HEK293T (cell line): Measurements from ENCODE around the gene FOXL1.

ENCODE experiments used
- CTCF ChIA-PET: fragments of 350-600 bp; formaldehyde crosslinking; extraction: SDS; loops from one replicate; lab custom pipeline; 2021; ENCODE audit warnings: antibody characterized with exemption, inconsistent platforms; lab: Yijun Ruan, JAX
- POLR2A ChIA-PET: fragments of 350-600 bp; formaldehyde crosslinking; extraction: SDS; loops from one replicate; lab custom pipeline; 2020; ENCODE audit warnings: antibody characterized with exemption, inconsistent platforms; lab: Yijun Ruan, JAX
- DNase-seq: peaks from one replicate; pipeline ENCODE4 v3.0.0; 2012; ENCODE audit warnings: mixed read lengths; ENCODE audit errors: extremely low spot score
- ARNT ChIP-seq: fragments of 450-650 bp; IDR thresholded peaks from 2 replicates; pipeline ENCODE4 v1.6.1; 2017; ENCODE audit warnings: mild to moderate bottlenecking
- BHLHE40 ChIP-seq: fragments of 450-650 bp; IDR thresholded peaks from 2 replicates; pipeline ENCODE4 v1.6.1; 2016; ENCODE audit warnings: mild to moderate bottlenecking, moderate library complexity, borderline replicate concordance
- CTBP1 ChIP-seq: fragments of 450-650 bp; IDR thresholded peaks from 2 replicates; pipeline ENCODE4 v1.6.1; 2016; ENCODE audit warnings: borderline replicate concordance
- ELF4 ChIP-seq: fragments of 450-650 bp; IDR thresholded peaks from 2 replicates; pipeline ENCODE4 v1.6.1; 2017; ENCODE audit warnings: antibody characterized with exemption
- FOXA1 ChIP-seq: fragments of 450-650 bp; IDR thresholded peaks from 2 replicates; pipeline ENCODE4 v1.6.1; 2016; ENCODE audit warnings: mild to moderate bottlenecking
- FOXK2 ChIP-seq: fragments of 450-650 bp; IDR thresholded peaks from 2 replicates; pipeline ENCODE4 v1.6.1; 2016; ENCODE audit warnings: mild to moderate bottlenecking
- FOXM1 ChIP-seq: fragments of 450-650 bp; IDR thresholded peaks from 2 replicates; pipeline ENCODE4 v1.6.1; 2017; ENCODE audit warnings: mild to moderate bottlenecking, borderline replicate concordance
- HDGF ChIP-seq: fragments of 450-650 bp; IDR thresholded peaks from 2 replicates; pipeline ENCODE4 v1.6.1; 2017; ENCODE audit warnings: antibody characterized with exemption, borderline replicate concordance
- L3MBTL2 ChIP-seq: fragments of 450-650 bp; conservative IDR thresholded peaks from 2 replicates; pipeline ENCODE4 v1.6.1; 2016; ENCODE audit warnings: mild to moderate bottlenecking
- LEF1 ChIP-seq: fragments of 450-650 bp; IDR thresholded peaks from 2 replicates; pipeline ENCODE4 v1.6.1; 2017; ENCODE audit warnings: mild to moderate bottlenecking, borderline replicate concordance
- NFRKB ChIP-seq: fragments of 450-650 bp; IDR thresholded peaks from 2 replicates; pipeline ENCODE4 v1.6.1; 2016; ENCODE audit warnings: mild to moderate bottlenecking, moderate library complexity
- SP1 ChIP-seq: fragments of 450-650 bp; IDR thresholded peaks from 2 replicates; pipeline ENCODE4 v1.6.1; 2017
- SUZ12 ChIP-seq: fragments of 450-650 bp; IDR thresholded peaks from 2 replicates; pipeline ENCODE4 v1.6.1; 2016; ENCODE audit warnings: mild to moderate bottlenecking
- TARDBP ChIP-seq: fragments of 450-650 bp; IDR thresholded peaks from 2 replicates; pipeline ENCODE4 v1.6.1; 2016
- ZNF384 ChIP-seq: fragments of 450-650 bp; IDR thresholded peaks from 2 replicates; pipeline ENCODE4 v1.6.1; 2016
- TF ChIP-seq, protein P1 (sequence below): fragments of 450-650 bp; IDR thresholded peaks from 2 replicates; pipeline ENCODE4 v1.6.1; 2016

The FOXL1 gene

GRCh38 chr16:86536621-86537020 is 41.7 kb upstream of the FOXL1 start:
- ChIA-PET CTCF (no interaction called here), POLR2A (no interaction called here)
- DNase-seq = no peak
- no peak for TF ChIP-seq TARDBP
- no peak for TF ChIP-seq ZNF384
- TF ChIP-seq L3MBTL2 = no peak
- no peak for TF ChIP-seq FOXA1
- TF ChIP-seq ARNT = no peak
- TF ChIP-seq, protein P1, sequence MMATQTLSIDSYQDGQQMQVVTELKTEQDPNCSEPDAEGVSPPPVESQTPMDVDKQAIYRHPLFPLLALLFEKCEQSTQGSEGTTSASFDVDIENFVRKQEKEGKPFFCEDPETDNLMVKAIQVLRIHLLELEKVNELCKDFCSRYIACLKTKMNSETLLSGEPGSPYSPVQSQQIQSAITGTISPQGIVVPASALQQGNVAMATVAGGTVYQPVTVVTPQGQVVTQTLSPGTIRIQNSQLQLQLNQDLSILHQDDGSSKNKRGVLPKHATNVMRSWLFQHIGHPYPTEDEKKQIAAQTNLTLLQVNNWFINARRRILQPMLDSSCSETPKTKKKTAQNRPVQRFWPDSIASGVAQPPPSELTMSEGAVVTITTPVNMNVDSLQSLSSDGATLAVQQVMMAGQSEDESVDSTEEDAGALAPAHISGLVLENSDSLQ = no peak
- TF ChIP-seq HDGF = no peak
- no peak for TF ChIP-seq ELF4
- TF ChIP-seq FOXK2 = no peak
- TF ChIP-seq FOXM1 = no peak
- no peak for TF ChIP-seq SUZ12
- TF ChIP-seq LEF1 = no peak
- TF ChIP-seq BHLHE40 = no peak
- no peak for TF ChIP-seq CTBP1

GRCh38 chr16:86537486-86537885 is 40.9 kb upstream of the FOXL1 start:
- TF ChIP-seq BHLHE40 (no peak), ZNF384 (no peak), FOXA1 (no peak)
- no peak for DNase-seq
- POLR2A ChIA-PET = no interaction called here
- CTCF ChIA-PET = no interaction called here

DNA sequence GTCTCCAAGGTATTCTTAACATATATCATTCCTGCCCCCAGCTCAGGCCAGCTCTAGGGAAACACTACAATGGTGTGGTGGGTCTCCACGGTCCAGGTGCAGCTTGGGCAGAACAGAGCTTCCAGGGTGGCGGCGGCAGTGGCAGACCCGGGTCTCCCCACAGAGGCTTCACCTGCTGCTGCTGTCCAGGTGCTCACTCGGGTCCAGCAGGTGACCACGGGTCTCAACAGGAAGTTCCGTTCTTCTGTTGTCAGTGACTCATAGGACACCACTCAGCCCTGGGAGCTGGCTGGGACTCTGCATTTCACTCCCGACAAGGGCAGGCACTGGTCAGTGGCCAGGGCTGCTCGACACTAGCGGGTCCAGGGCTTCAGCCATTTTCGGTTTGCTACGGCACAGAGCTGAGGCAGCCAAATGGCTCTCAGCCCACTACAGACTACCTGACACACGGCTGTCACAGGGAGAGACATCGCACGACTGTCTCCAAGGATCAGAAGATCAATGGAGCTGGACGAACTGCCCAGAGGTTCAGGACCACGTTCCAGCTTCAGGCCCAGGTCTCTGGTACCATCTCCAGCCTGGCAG is 40.1 kb upstream of the FOXL1 start:
- TF ChIP-seq FOXM1 = no peak
- TF ChIP-seq L3MBTL2 = no peak
- no peak for TF ChIP-seq FOXK2
- no peak for TF ChIP-seq CTBP1
- TF ChIP-seq TARDBP = no peak
- TF ChIP-seq, protein P1 = no peak
- no peak for TF ChIP-seq NFRKB
- TF ChIP-seq FOXA1 = no peak
- TF ChIP-seq SUZ12 = no peak
- no peak for TF ChIP-seq ELF4
- TF ChIP-seq ARNT = no peak
- TF ChIP-seq BHLHE40 = no peak
- TF ChIP-seq LEF1 = no peak
- no peak for TF ChIP-seq HDGF
- TF ChIP-seq ZNF384 = no peak
- TF ChIP-seq SP1 = no peak
- ChIA-PET POLR2A (no interaction called here), CTCF (no interaction called here)
- no peak for DNase-seq

GRCh38 chr16:86540894-86541293 is 37.5 kb upstream of the FOXL1 start:
- ChIA-PET POLR2A (interaction anchor here (1.1 kb wide), 1 partner anchor 9 kb away, joined by 3 read pairs; no protein-coding TSS in a partner anchor), CTCF (no interaction called here)
- no peak for DNase-seq
- TF ChIP-seq TARDBP (no peak), ARNT (no peak), ELF4 (no peak), HDGF (no peak), NFRKB (no peak), CTBP1 (no peak)
- TF ChIP-seq, protein P1 = no peak

GRCh38 chr16:86541560-86541959 is 36.8 kb upstream of the FOXL1 start:
- TF ChIP-seq ELF4 = no peak
- ChIA-PET CTCF (no interaction called here), POLR2A (interaction anchor here (1.1 kb wide), 1 partner anchor 8 kb away, joined by 3 read pairs; no protein-coding TSS in a partner anchor)
- no peak for DNase-seq

GRCh38 chr16:86542756-86543750 is 35.3 kb upstream of the FOXL1 start:
- ChIA-PET POLR2A (no interaction called here), CTCF (no interaction called here)
- TF ChIP-seq, protein P1 = no peak
- TF ChIP-seq L3MBTL2 = no peak
- TF ChIP-seq BHLHE40 = no peak
- TF ChIP-seq CTBP1 = no peak
- no peak for TF ChIP-seq SP1
- no peak for TF ChIP-seq TARDBP
- TF ChIP-seq FOXM1 = no peak
- no peak for TF ChIP-seq FOXA1
- no peak for TF ChIP-seq ELF4
- no peak for TF ChIP-seq ZNF384
- DNase-seq = no peak
